Central memory CD8-positive, alpha-beta T cell (primary cell): ENCODE data around the gene VTCN1.
"Not testable (repeated sequence)": the region's sequence is repeated elsewhere in the genome, so short reads cannot be mapped to it uniquely, and the experiment has no call there.

Source experiments
- ATAC-seq: fragments of 150-1000 bp; cut with Tn5 transposase; replicated peaks from 2 replicates; pipeline ENCODE4 v1.10.0; 2022; ENCODE audit warnings: mild to moderate bottlenecking, moderate FRiP score, moderate number of reproducible peaks; ENCODE audit not compliant: poor library complexity, severe bottlenecking; ENCODE audit errors: extremely low read depth
- DNase-seq, 2 donors: peaks; one replicate each; pipeline ENCODE4 v3.0.0; 2021; ENCODE audit warnings: low spot score in 2 of 2
- H3K27ac Mint-ChIP-seq: one replicate; pipeline ENCODE4 v1.8.0; 2022; ENCODE audit warnings: low read depth, mild to moderate bottlenecking, moderate library complexity, mixed read lengths
- H3K27me3 Mint-ChIP-seq: one replicate; pipeline ENCODE4 v1.8.0; 2022; ENCODE audit warnings: mixed read lengths
- H3K36me3 Mint-ChIP-seq: one replicate; pipeline ENCODE4 v1.8.0; 2022; ENCODE audit warnings: mild to moderate bottlenecking, moderate library complexity, mixed read lengths; ENCODE audit not compliant: insufficient read depth
- H3K4me1 Mint-ChIP-seq: one replicate; pipeline ENCODE4 v1.8.0; 2022; ENCODE audit warnings: mixed read lengths
- H3K4me3 Mint-ChIP-seq: one replicate; pipeline ENCODE4 v1.8.0; 2022; ENCODE audit warnings: mild to moderate bottlenecking, moderate library complexity, mixed read lengths
- H3K9me3 Mint-ChIP-seq: one replicate; pipeline ENCODE4 v1.8.0; 2022; ENCODE audit warnings: mixed read lengths

VTCN1 gene

DNA sequence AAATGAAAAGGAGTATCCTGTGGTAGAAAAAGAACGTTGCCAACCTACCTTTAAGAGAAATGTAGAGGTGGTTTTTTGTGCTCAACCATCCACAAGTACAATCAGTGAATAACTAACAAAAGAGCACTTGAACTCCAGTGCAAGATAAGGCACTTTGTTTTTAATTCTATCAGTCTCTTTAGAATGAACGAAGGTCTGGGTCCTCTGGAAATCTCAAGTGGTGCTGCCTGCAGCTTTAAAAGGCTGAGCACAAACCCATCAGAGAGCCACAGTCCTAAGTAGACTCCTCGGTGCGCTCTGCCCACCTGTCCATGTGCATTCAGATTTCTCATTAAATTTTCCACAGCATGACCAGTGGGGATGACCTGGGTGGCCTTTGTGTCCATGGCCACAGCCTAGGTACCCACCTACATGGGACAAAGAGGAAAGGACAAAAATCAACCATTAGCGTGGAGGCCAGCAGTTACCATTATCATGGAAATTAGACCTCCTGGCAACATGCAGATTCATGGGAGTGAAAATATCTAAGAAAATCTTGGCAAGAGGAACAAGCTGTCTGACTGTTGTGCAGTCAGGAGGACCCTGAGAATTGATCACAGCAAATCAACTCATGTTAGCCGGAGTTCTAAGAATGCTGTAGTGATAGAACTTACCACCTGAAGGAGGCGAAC lies 98.5 kb downstream of the VTCN1 start:
- ATAC-seq, result no peak
- no peaks in the 10 kb centered on the region for H3K9me3 Mint-ChIP-seq
- no peaks in the 10 kb centered on the region for H3K4me1 Mint-ChIP-seq
- no peaks in the 10 kb centered on the region for H3K27me3 Mint-ChIP-seq
- DNase-seq, result no peak
- H3K27ac Mint-ChIP-seq, result no peak overlapping the region
- no peaks in the 10 kb centered on the region for H3K36me3 Mint-ChIP-seq
- no peak overlapping the region for H3K4me3 Mint-ChIP-seq

DNA sequence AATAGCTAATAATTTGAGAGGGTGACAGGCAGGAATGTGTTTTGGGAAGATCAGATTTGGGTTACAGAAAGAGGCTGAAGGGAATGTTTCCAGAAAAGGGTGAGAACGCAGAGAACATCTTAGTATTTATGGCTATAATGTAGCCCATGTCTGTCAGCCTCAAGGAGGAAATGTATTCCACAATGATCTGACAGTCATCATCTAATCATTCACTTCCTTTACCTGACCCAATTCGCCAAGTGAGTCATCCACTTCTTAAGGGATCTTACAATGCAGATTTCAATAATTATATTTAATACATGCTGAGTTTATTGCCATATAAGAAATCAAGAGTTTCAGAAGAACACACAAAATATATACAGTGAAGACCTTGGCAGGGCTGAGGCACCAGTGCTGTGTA lies 100.0 kb downstream of the VTCN1 start:
- H3K36me3 Mint-ChIP-seq, result peaks cover under 1% of the 10 kb centered on the region
- no peaks in the 10 kb centered on the region for H3K4me1 Mint-ChIP-seq
- no peak for DNase-seq
- H3K9me3 Mint-ChIP-seq, result no peaks in the 10 kb centered on the region
- no peaks in the 10 kb centered on the region for H3K27me3 Mint-ChIP-seq
- ATAC-seq, result no peak
- no peak overlapping the region for H3K27ac Mint-ChIP-seq
- H3K4me3 Mint-ChIP-seq, result no peak overlapping the region

GRCh38 chr1:117107364-117107763 lies 103.4 kb downstream of the VTCN1 start:
- Mint-ChIP-seq H3K4me3 (no peak overlapping the region), H3K36me3 (peaks cover 5% of the 10 kb centered on the region), H3K4me1 (no peaks in the 10 kb centered on the region), H3K27me3 (no peaks in the 10 kb centered on the region), H3K27ac (no peak overlapping the region), H3K9me3 (no peaks in the 10 kb centered on the region)
- DNase-seq (no peak), ATAC-seq (no peak)

GRCh38 chr1:117106478-117106877 lies 104.2 kb downstream of the VTCN1 start:
- DNase-seq (no peak), ATAC-seq (no peak)
- no peak overlapping the region for H3K4me3 Mint-ChIP-seq
- peaks cover 6% of the 10 kb centered on the region for H3K36me3 Mint-ChIP-seq
- H3K9me3 Mint-ChIP-seq, result no peaks in the 10 kb centered on the region
- no peaks in the 10 kb centered on the region for H3K27me3 Mint-ChIP-seq
- no peak overlapping the region for H3K27ac Mint-ChIP-seq
- H3K4me1 Mint-ChIP-seq, result no peaks in the 10 kb centered on the region

DNA sequence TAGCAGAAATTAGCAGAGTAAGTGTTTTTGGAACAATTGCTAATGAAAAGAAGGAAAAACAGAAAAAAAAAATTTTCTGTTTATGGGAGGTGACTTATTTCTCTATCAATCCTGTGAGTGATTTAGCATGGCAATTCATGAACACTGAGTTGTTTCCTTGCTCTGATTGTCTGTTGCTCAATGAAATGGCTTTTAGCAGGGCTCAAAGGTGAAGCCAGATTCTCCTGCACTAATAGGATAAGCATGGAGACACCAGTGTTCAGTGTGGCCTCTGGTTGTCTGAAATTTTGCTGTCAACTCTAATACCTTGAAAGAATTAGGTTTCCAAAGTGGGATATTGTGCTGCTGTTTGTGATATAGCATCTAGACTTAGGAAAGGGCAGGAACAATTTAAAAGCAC lies 105.0 kb downstream of the VTCN1 start:
- Mint-ChIP-seq H3K4me3 (no peak overlapping the region), H3K36me3 (peaks cover 6% of the 10 kb centered on the region), H3K4me1 (no peaks in the 10 kb centered on the region), H3K27me3 (no peaks in the 10 kb centered on the region), H3K9me3 (no peaks in the 10 kb centered on the region), H3K27ac (no peak overlapping the region)
- DNase-seq (no peak), ATAC-seq (no peak)

DNA sequence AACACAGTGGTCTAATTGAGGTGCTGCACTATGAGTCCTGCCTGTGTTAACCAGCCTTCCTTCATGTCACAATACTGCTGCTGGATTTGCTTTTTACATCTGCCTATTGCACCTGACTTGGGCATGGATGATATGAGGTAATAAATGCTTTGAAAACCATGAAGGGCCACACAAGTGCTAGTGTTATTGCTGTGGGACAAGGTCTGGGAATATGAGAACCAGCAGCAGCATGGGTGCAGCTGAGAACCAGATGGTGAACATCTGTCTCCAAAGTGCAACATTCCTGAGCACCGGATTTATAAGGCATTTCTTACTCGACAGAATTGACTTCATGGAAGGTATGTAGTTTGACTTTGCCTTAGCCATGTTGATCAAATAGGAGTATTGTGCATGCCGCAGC lies 105.7 kb downstream of the VTCN1 start:
- Mint-ChIP-seq H3K27ac (no peak overlapping the region), H3K4me3 (no peak overlapping the region), H3K4me1 (no peaks in the 10 kb centered on the region), H3K36me3 (peaks cover 7% of the 10 kb centered on the region), H3K9me3 (no peaks in the 10 kb centered on the region), H3K27me3 (no peaks in the 10 kb centered on the region)
- ATAC-seq (no peak), DNase-seq (no peak)

- peaks cover 18% of the 10 kb centered on the region for H3K36me3 Mint-ChIP-seq
- not testable (repeated sequence) for H3K27ac Mint-ChIP-seq
These were observed 108.9 kb downstream of the VTCN1 start for GRCh38 chr1:117101858-117102257.

GRCh38 chr1:117101334-117101733 lies 109.4 kb downstream of the VTCN1 start:
- Mint-ChIP-seq H3K4me1 (no peaks in the 10 kb centered on the region), H3K4me3 (no peak overlapping the region), H3K36me3 (peaks cover 20% of the 10 kb centered on the region), H3K9me3 (no peaks in the 10 kb centered on the region), H3K27me3 (no peaks in the 10 kb centered on the region), H3K27ac (no peak overlapping the region)
- DNase-seq, result no peak
- no peak for ATAC-seq

More at GRCh38 chr1:117101858-117102257, 108.9 kb downstream of the VTCN1 start:
- not testable (repeated sequence) for DNase-seq, H3K4me1 Mint-ChIP-seq, H3K4me3 Mint-ChIP-seq, H3K9me3 Mint-ChIP-seq, H3K27me3 Mint-ChIP-seq, ATAC-seq

- Mint-ChIP-seq H3K27me3 (no peaks in the 10 kb centered on the region), H3K4me1 (no peaks in the 10 kb centered on the region), H3K27ac (no peak overlapping the region), H3K9me3 (no peaks in the 10 kb centered on the region), H3K36me3 (peaks cover 21% of the 10 kb centered on the region), H3K4me3 (no peak overlapping the region)
- DNase-seq (no peak), ATAC-seq (no peak)
These were observed 112.3 kb downstream of the VTCN1 start for GRCh38 chr1:117098287-117098890.

GRCh38 chr1:117097443-117097842 lies 113.3 kb downstream of the VTCN1 start:
- no peaks in the 10 kb centered on the region for H3K4me1 Mint-ChIP-seq
- DNase-seq, result no peak
- H3K36me3 Mint-ChIP-seq, result peaks cover 18% of the 10 kb centered on the region
- H3K9me3 Mint-ChIP-seq, result no peaks in the 10 kb centered on the region
- ATAC-seq, result no peak
- H3K4me3 Mint-ChIP-seq, result no peak overlapping the region
- H3K27ac Mint-ChIP-seq, result no peak overlapping the region
- no peaks in the 10 kb centered on the region for H3K27me3 Mint-ChIP-seq

- H3K9me3 Mint-ChIP-seq, result no peaks in the 10 kb centered on the region
- peaks cover 17% of the 10 kb centered on the region for H3K36me3 Mint-ChIP-seq
- no peak for DNase-seq
- no peak overlapping the region for H3K4me3 Mint-ChIP-seq
- H3K4me1 Mint-ChIP-seq, result no peaks in the 10 kb centered on the region
- H3K27ac Mint-ChIP-seq, result no peak overlapping the region
- ATAC-seq, result no peak
- no peaks in the 10 kb centered on the region for H3K27me3 Mint-ChIP-seq
These were observed 113.7 kb downstream of the VTCN1 start for GRCh38 chr1:117096951-117097408.

- Mint-ChIP-seq H3K9me3 (no peaks in the 10 kb centered on the region), H3K27me3 (no peaks in the 10 kb centered on the region), H3K4me3 (no peak overlapping the region), H3K36me3 (peaks cover 22% of the 10 kb centered on the region), H3K27ac (no peak overlapping the region), H3K4me1 (no peaks in the 10 kb centered on the region)
- no peak for ATAC-seq
- DNase-seq, result no peak
These were observed 115.7 kb downstream of the VTCN1 start for GRCh38 chr1:117094841-117095604.
